GM18511 (cell line): ENCODE data around the gene APLP2.

Experiments
- ATAC-seq: cut with Tn5 transposase; IDR thresholded peaks from one replicate; pipeline ENCODE4 v1.9.1; 2021; ENCODE audit warnings: mild to moderate bottlenecking, moderate library complexity; ENCODE audit not compliant: unreplicated experiment

The APLP2 gene

GRCh38 chr11:130054966-130055365 lies 14.7 kb upstream of the APLP2 start:
- no peak for ATAC-seq

- no peak for ATAC-seq
Observed at GRCh38 chr11:130055617-130056016, 14.1 kb upstream of the APLP2 start.

GRCh38 chr11:130061017-130061416 lies 8.7 kb upstream of the APLP2 start:
- ATAC-seq: no peak

GRCh38 chr11:130062026-130062425 lies 7.7 kb upstream of the APLP2 start:
- ATAC-seq: no peak

- ATAC-seq: no peak
Observed at GRCh38 chr11:130063451-130063850, 6.2 kb upstream of the APLP2 start.

- no peak for ATAC-seq
Observed at GRCh38 chr11:130064596-130064995, 5.1 kb upstream of the APLP2 start.

- ATAC-seq: no peak
Observed at GRCh38 chr11:130066338-130066737, 3.4 kb upstream of the APLP2 start.

- no peak for ATAC-seq
Observed at GRCh38 chr11:130068546-130068985, 1.1 kb upstream of the APLP2 start.

GRCh38 chr11:130068986-130069658 lies 572 bp upstream of the APLP2 start:
- peak; percentile 47 for ATAC-seq

- ATAC-seq: peak; percentile 33
Observed at GRCh38 chr11:130070109-130070845, 583 bp downstream of the APLP2 start.

GRCh38 chr11:130070846-130071200 lies 1.1 kb downstream of the APLP2 start:
- no peak for ATAC-seq

- no peak for ATAC-seq
Observed at GRCh38 chr11:130071211-130071712, 1.6 kb downstream of the APLP2 start.

- ATAC-seq: no peak
Observed at GRCh38 chr11:130074736-130075135, 5.0 kb downstream of the APLP2 start.

- ATAC-seq: no peak
Observed at GRCh38 chr11:130076778-130077481, 7.2 kb downstream of the APLP2 start.

- ATAC-seq: no peak
Observed at GRCh38 chr11:130077671-130078070, 8.0 kb downstream of the APLP2 start.

- no peak for ATAC-seq
Observed at GRCh38 chr11:130078080-130078479, 8.4 kb downstream of the APLP2 start.

- no peak for ATAC-seq
Observed at GRCh38 chr11:130085671-130086290, 16.1 kb downstream of the APLP2 start.

- no peak for ATAC-seq
Observed at GRCh38 chr11:130086669-130087068, 17.0 kb downstream of the APLP2 start.

GRCh38 chr11:130087294-130087926 lies 17.7 kb downstream of the APLP2 start:
- ATAC-seq: peak; percentile 100

- ATAC-seq: no peak
Observed at GRCh38 chr11:130088217-130088616, 18.5 kb downstream of the APLP2 start.
